Esophagus squamous epithelium (tissue), 5 donors: ENCODE results near the gene RAMP1. TPM values are rescaled to one million over a fixed set of nuclear protein-coding genes. Genes with fewer than 3 reads are reported as not detected.
"Not testable (repeated sequence)": the region's sequence is repeated elsewhere in the genome, so short reads cannot be mapped to it uniquely, and the experiment has no call there.

ENCODE experiments used
- DNase-seq: peaks from one replicate; lab custom pipeline; 2025; lab: John Stamatoyannopoulos, UW
- H3K27ac ChIP-seq, 4 donors: fragments of 200-600 bp; sonication (generic); one replicate each; pipeline ENCODE4 v1.5.1; 2016 to 2019; ENCODE audit warnings: mild to moderate bottlenecking in 1 of 4
- H3K27me3 ChIP-seq, 4 donors: fragments of 200-600 bp; sonication (generic); 1 replicate in 3 of 4; 2 replicates in 1 of 4; pipeline versions ENCODE4 v1.5.1 to v1.6.0; 2017 to 2021; ENCODE audit warnings: antibody characterized with exemption in 1 of 4
- H3K36me3 ChIP-seq, 3 donors: fragments of 200-600 bp; sonication (generic); one replicate each; pipeline ENCODE4 v1.5.1; 2016 to 2019
- H3K4me1 ChIP-seq, 3 donors: fragments of 200-600 bp; sonication (generic); one replicate each; pipeline ENCODE4 v1.5.1; 2017 to 2019
- H3K4me3 ChIP-seq, 4 donors: fragments of 200-600 bp; sonication (generic); 1 replicate in 3 of 4; 2 replicates in 1 of 4; pipeline ENCODE4 v1.5.1; 2016 to 2019; ENCODE audit warnings: mild to moderate bottlenecking in 2 of 4, moderate library complexity in 1 of 4
- H3K9me3 ChIP-seq, 3 donors: fragments of 200-600 bp; sonication (generic); one replicate each; pipeline ENCODE4 v1.5.1; 2016 to 2019
- POLR2A ChIP-seq, 4 donors: fragments of 450-650 bp; IDR thresholded peaks; one replicate each; pipeline ENCODE4 v1.6.1; 2017; ENCODE audit warnings: antibody characterized with exemption in 4 of 4, mild to moderate bottlenecking in 4 of 4, moderate library complexity in 3 of 4
- WGBS, 2 donors: methylation state at CpG; one replicate each; pipeline ENCODE4 v1.1.5; 2018; 5-methylcytosine and 5-hydroxymethylcytosine counted together
- intact Hi-C: fragments of 100-400 bp; cut with DNase I; formaldehyde crosslinking; loops from one replicate; pipeline ENCODE4 v1.15.0; 2022
- total RNA-seq, 4 donors: library from RNA; depleted of rRNA; stranded (reverse); fragments of >200 nt; gene quantifications; one replicate each; pipeline ENCODE4 v1.1.0, GENCODE V29; 2016
- TF ChIP-seq, protein P1 (sequence below), 6 experiments: fragments of 450-650 bp in 4 of 6; fragments of 200-600 bp in 2 of 6; sonication (generic) in 2 of 6; IDR thresholded peaks; one replicate each; pipeline ENCODE4 v1.5.1; 2016 to 2019; ENCODE audit warnings: antibody characterized with exemption in 6 of 6, mild to moderate bottlenecking in 4 of 6, moderate library complexity in 4 of 6
- donor health status: DM: yes; HTN: yes; CAD: no.

RAMP1 gene
- total RNA-seq, 4 donors from 2014 or later: 0.76 to 11.3 (median 4.0) TPM

DNA sequence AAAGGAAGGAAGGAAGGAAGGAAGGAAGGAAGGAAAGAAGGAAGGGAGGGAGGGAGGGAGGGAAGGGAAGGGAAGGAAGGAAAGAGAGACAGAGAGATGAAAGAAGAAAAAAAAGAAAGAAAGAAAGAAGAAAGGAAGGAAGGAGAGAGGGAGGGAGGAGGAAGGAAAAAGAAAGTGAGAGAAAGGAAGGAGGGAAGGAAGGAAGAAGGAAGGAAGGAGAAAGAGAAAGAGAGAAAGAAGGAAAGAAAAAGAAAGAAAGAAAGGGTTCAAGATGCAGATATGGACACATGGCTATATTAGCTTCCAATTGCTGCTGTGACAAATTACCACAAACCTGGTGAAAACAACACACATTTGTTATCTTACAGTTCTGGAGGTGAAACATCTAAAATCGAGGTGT is 87.0 kb downstream of the RAMP1 start:
- Histone ChIP-seq H3K27ac (no peak overlapping the region), H3K4me1 (no peaks in the 10 kb centered on the region), H3K36me3 (no peaks in the 10 kb centered on the region), H3K27me3 (peaks cover 0 to 5% (median 0%) of the 10 kb centered on the region in 4 donors), H3K9me3 (peaks cover 0 to 11% (median 7%) of the 10 kb centered on the region in 3 donors), H3K4me3 (no peak overlapping the region)
- no peak for DNase-seq
- intact Hi-C loops: no loop called here
- no peak for TF ChIP-seq POLR2A (IDR thresholded peaks at IDR 0.05)
- TF ChIP-seq, protein P1, sequence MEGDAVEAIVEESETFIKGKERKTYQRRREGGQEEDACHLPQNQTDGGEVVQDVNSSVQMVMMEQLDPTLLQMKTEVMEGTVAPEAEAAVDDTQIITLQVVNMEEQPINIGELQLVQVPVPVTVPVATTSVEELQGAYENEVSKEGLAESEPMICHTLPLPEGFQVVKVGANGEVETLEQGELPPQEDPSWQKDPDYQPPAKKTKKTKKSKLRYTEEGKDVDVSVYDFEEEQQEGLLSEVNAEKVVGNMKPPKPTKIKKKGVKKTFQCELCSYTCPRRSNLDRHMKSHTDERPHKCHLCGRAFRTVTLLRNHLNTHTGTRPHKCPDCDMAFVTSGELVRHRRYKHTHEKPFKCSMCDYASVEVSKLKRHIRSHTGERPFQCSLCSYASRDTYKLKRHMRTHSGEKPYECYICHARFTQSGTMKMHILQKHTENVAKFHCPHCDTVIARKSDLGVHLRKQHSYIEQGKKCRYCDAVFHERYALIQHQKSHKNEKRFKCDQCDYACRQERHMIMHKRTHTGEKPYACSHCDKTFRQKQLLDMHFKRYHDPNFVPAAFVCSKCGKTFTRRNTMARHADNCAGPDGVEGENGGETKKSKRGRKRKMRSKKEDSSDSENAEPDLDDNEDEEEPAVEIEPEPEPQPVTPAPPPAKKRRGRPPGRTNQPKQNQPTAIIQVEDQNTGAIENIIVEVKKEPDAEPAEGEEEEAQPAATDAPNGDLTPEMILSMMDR (IDR thresholded peaks at IDR 0.05): no peak
- WGBS, 2 donors: 53 to 59% methylated on average over 1 of the region's 1 CpG

GRCh38 chr2:237951354-237951753 is 91.9 kb downstream of the RAMP1 start:
- DNase-seq, H3K9me3 ChIP-seq, H3K27ac ChIP-seq, H3K4me3 ChIP-seq, intact Hi-C loops, H3K36me3 ChIP-seq: not testable (repeated sequence)
- Histone ChIP-seq H3K4me1 (peaks cover 4 to 10% (median 7%) of the 10 kb centered on the region in 3 donors), H3K27me3 (peaks cover 0 to 45% (median 8%) of the 10 kb centered on the region in 4 donors)
- 64 to 75% methylated on average over 4 of the region's 4 CpGs for WGBS, 2 donors

DNA sequence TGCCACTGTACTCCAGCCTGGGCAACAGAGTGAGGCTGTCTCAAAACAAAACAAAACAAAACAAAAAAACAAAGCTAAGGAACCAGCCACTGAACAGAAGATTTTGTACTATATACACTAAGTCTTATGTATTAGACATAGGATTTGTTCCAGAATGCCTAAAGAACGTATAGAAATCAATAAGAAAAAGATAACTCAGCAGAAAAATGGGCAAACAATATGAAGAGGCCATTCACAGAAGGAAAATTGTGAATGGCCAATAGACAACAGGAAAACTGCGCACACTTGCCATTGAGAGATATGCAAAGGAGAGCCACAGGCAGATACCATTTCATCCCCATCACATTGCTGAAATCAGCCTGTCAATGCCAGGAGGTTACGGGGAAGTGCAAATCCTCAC is 92.5 kb downstream of the RAMP1 start:
- Histone ChIP-seq H3K4me1 (peaks cover 4 to 12% (median 7%) of the 10 kb centered on the region in 3 donors), H3K36me3 (no peaks in the 10 kb centered on the region), H3K27ac (no peak overlapping the region), H3K27me3 (peaks cover 0 to 50% (median 10%) of the 10 kb centered on the region in 4 donors), H3K4me3 (no peak overlapping the region), H3K9me3 (no peaks in the 10 kb centered on the region)
- WGBS, 2 donors: 79 to 84% methylated on average over 3 of the region's 3 CpGs
- no peak for DNase-seq
- intact Hi-C loops: no loop called here
- TF ChIP-seq POLR2A (IDR thresholded peaks at IDR 0.05): no peak
- TF ChIP-seq, protein P1 (IDR thresholded peaks at IDR 0.05): no peak

DNA sequence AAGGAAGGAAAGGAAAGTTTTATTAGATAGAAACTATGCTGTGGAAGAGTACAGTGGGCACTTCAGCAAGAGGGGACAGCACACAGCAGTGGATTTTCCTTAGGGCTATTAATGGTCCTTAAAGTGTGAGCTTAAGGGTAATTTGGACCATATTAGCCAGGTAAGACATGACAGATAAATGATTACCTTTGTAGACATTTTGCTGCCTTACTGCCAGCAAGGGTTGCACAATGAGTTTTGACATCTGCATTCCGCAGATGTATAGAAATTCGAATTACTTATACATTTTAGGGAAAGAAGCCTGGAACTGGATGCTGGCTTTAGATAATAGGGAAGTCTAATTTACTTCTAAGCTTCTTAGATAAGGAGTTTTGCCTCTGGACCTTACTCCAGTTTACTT is 93.4 kb downstream of the RAMP1 start:
- H3K27me3 ChIP-seq: peaks cover 0 to 56% (median 10%) of the 10 kb centered on the region in 4 donors
- intact Hi-C loops: no loop called here
- TF ChIP-seq, protein P1 (IDR thresholded peaks at IDR 0.05): no peak
- no peak for TF ChIP-seq POLR2A (IDR thresholded peaks at IDR 0.05)
- WGBS, 2 donors: 62 to 67% methylated on average over 2 of the region's 2 CpGs
- no peaks in the 10 kb centered on the region for H3K36me3 ChIP-seq
- no peak overlapping the region for H3K4me3 ChIP-seq
- no peak overlapping the region for H3K27ac ChIP-seq
- DNase-seq: no peak
- H3K9me3 ChIP-seq: no peaks in the 10 kb centered on the region
- H3K4me1 ChIP-seq: peaks cover 4 to 12% (median 7%) of the 10 kb centered on the region in 3 donors

DNA sequence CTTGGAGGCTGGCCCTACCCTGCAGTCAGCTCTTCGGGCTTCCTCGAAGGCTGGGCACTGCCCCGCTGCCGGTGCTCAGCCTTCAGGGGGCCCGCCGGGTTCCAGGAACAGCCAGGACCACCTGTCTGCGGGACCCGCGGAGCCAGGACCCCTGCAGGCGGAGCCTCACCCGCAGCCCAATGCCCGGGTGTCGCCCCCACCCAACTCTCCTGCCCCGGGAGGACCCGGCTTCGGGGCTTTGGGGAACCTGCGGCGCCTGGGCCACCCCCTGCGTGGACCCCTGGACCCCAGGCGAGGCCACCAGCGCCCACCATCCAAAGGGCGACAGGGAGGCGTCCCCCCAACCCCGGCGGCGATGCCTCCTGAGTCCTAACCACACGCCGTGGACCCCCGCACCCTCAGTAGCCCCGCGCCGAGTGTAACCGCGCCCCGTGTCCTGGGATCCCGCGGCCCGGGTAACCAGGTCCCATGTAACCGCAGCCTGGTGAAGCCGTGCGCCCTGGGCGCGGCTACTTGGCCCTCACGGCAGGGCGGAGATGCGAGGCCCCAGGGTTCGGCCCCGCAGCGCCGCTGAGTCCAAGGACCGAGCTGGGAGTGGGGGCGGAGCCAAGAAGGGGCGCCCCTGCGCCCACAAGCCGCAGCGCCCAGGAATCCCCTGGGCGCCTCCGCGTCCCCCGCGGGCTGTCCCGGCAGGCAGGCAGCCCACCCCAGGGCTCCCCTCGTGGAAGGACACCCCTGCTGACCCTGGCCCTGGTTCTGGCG is 96.4 kb downstream of the RAMP1 start:
- Histone ChIP-seq H3K4me3 (peak overlapping the region in 3 of 4 donors; percentile 10 to 57 (median 28)), H3K9me3 (no peaks in the 10 kb centered on the region), H3K27ac (no peak overlapping the region), H3K36me3 (no peaks in the 10 kb centered on the region), H3K4me1 (peaks cover 4 to 12% (median 7%) of the 10 kb centered on the region in 3 donors), H3K27me3 (peaks cover 0 to 51% (median 10%) of the 10 kb centered on the region in 4 donors)
- no peak for DNase-seq
- intact Hi-C loops: no loop called here
- 25% methylated on average over 2 of the region's 64 CpGs; no CpG with 5 or more reads in 1 of the 2 donors for WGBS, 2 donors
- no peak for TF ChIP-seq POLR2A (IDR thresholded peaks at IDR 0.05)
- TF ChIP-seq, protein P1 (IDR thresholded peaks at IDR 0.05): no peak
